Ishikawa (cell line): ENCODE data around the gene KCNQ1.

ENCODE experiments used
- CEBPB ChIP-seq: IDR thresholded peaks from 2 replicates; pipeline ENCODE4 v1.6.1; 2012
- EGR1 ChIP-seq: IDR thresholded peaks from 2 replicates; pipeline ENCODE4 v1.6.1; 2012
- EP300 ChIP-seq: IDR thresholded peaks from 2 replicates; pipeline ENCODE4 v1.6.1; 2012; ENCODE audit warnings: borderline replicate concordance
- FOXM1 ChIP-seq: IDR thresholded peaks from 2 replicates; pipeline ENCODE4 v1.6.1; 2012; ENCODE audit warnings: low read depth, borderline replicate concordance
- MAX ChIP-seq: IDR thresholded peaks from 2 replicates; pipeline ENCODE4 v1.6.1; 2012
- NFIC ChIP-seq: IDR thresholded peaks from 2 replicates; pipeline ENCODE4 v1.6.1; 2012
- RAD21 ChIP-seq: IDR thresholded peaks from 2 replicates; pipeline ENCODE4 v1.6.1; 2012; ENCODE audit warnings: low read depth
- REST ChIP-seq: IDR thresholded peaks from 2 replicates; pipeline ENCODE4 v1.6.1; 2012; ENCODE audit warnings: low read depth, mild to moderate bottlenecking
- TAF1 ChIP-seq: IDR thresholded peaks from 2 replicates; pipeline ENCODE4 v1.6.1; 2012; ENCODE audit warnings: low read depth, mild to moderate bottlenecking
- TEAD4 ChIP-seq: IDR thresholded peaks from 2 replicates; pipeline ENCODE4 v1.6.1; 2012
- USF1 ChIP-seq: IDR thresholded peaks from 2 replicates; pipeline ENCODE4 v1.6.1; 2012
- YY1 ChIP-seq: IDR thresholded peaks from 2 replicates; pipeline ENCODE4 v1.6.1; 2012; ENCODE audit warnings: low read depth
- ZBTB7A ChIP-seq: IDR thresholded peaks from 2 replicates; pipeline ENCODE4 v1.6.1; 2012; ENCODE audit warnings: low read depth

- TF ChIP-seq MAX (no peak), TEAD4 (no peak), USF1 (no peak), ZBTB7A (no peak), TAF1 (no peak), EP300 (no peak), REST (no peak), RAD21 (no peak), FOXM1 (no peak), EGR1 (no peak), YY1 (no peak), NFIC (no peak), CEBPB (no peak)
These were observed 86.0 kb downstream of the KCNQ1 start for GRCh38 chr11:2530855-2531200.
